HEK293 (cell line): ENCODE measurements around the gene OR51G1.

Experiments
- CTCF ChIP-seq: fragments of 450-650 bp; formaldehyde crosslinking; IDR thresholded peaks from 2 replicates; pipeline ENCODE4 v1.5.1; 2016; ENCODE audit warnings: missing biosample characterization, missing genetic modification characterization
- HOXA7 ChIP-seq: sonication (generic); formaldehyde crosslinking; IDR thresholded peaks from 2 replicates; pipeline ENCODE4 v1.8.1; 2022; ENCODE audit warnings: missing genetic modification reagents, borderline replicate concordance
- OVOL3 ChIP-seq: fragments of 450-650 bp; formaldehyde crosslinking; IDR thresholded peaks from 2 replicates; pipeline ENCODE4 v1.5.1; 2016; ENCODE audit warnings: missing biosample characterization, missing genetic modification characterization
- ZBTB21 ChIP-seq: fragments of 450-650 bp; formaldehyde crosslinking; IDR thresholded peaks from 2 replicates; pipeline ENCODE4 v1.5.1; 2017; ENCODE audit warnings: missing biosample characterization, missing genetic modification characterization
- ZBTB49 ChIP-seq: fragments of 450-650 bp; formaldehyde crosslinking; IDR thresholded peaks from 2 replicates; pipeline ENCODE4 v1.5.1; 2016; ENCODE audit warnings: missing biosample characterization, missing genetic modification characterization, low read depth
- ZNF362 ChIP-seq: fragments of 450-650 bp; formaldehyde crosslinking; IDR thresholded peaks from 2 replicates; pipeline ENCODE4 v1.5.1; 2016; ENCODE audit warnings: missing biosample characterization, missing genetic modification characterization
- ZNF449 ChIP-seq: fragments of 450-650 bp; formaldehyde crosslinking; IDR thresholded peaks from 2 replicates; pipeline ENCODE4 v1.5.1; 2017; ENCODE audit warnings: missing biosample characterization, mild to moderate bottlenecking, missing genetic modification characterization, moderate library complexity
- ZNF501 ChIP-seq: fragments of 450-650 bp; formaldehyde crosslinking; IDR thresholded peaks from 2 replicates; pipeline ENCODE4 v1.5.1; 2016; ENCODE audit warnings: missing biosample characterization, missing genetic modification characterization
- ZNF510 ChIP-seq: fragments of 450-650 bp; formaldehyde crosslinking; IDR thresholded peaks from 2 replicates; pipeline ENCODE4 v1.5.1; 2018; ENCODE audit warnings: mild to moderate bottlenecking, missing genetic modification characterization, missing biosample characterization; ENCODE audit not compliant: insufficient replicate concordance
- ZNF514 ChIP-seq: fragments of 450-650 bp; formaldehyde crosslinking; IDR thresholded peaks from 2 replicates; pipeline ENCODE4 v1.5.1; 2016; ENCODE audit warnings: missing biosample characterization, missing genetic modification characterization
- ZNF561 ChIP-seq: fragments of 450-650 bp; IDR thresholded peaks from 2 replicates; pipeline ENCODE4 v1.5.1; 2018; ENCODE audit warnings: missing biosample characterization, missing genetic modification characterization, borderline replicate concordance
- ZNF639 ChIP-seq: fragments of 450-650 bp; formaldehyde crosslinking; IDR thresholded peaks from 2 replicates; pipeline ENCODE4 v1.5.1; 2016; ENCODE audit warnings: missing biosample characterization, missing genetic modification characterization
- ZNF747 ChIP-seq: fragments of 450-650 bp; formaldehyde crosslinking; IDR thresholded peaks from 2 replicates; pipeline ENCODE4 v1.5.1; 2016; ENCODE audit warnings: missing biosample characterization, missing genetic modification characterization
- ZSCAN18 ChIP-seq: fragments of 450-650 bp; formaldehyde crosslinking; IDR thresholded peaks from 2 replicates; pipeline ENCODE4 v1.5.1; 2016; ENCODE audit warnings: missing biosample characterization, missing genetic modification characterization

- TF ChIP-seq CTCF (no peak), ZNF510 (no peak), ZNF514 (tag by site-specific recombination) (no peak), ZNF501 (no peak), ZNF747 (no peak), ZNF639 (tag by site-specific recombination) (no peak), ZSCAN18 (tag by site-specific recombination) (no peak), ZNF362 (tag by site-specific recombination) (no peak), HOXA7 (no peak), ZNF449 (tag by site-specific recombination) (no peak), ZNF561 (tag by site-specific recombination) (no peak), ZBTB21 (tag by site-specific recombination) (no peak), OVOL3 (tag by site-specific recombination) (no peak), ZBTB49 (tag by site-specific recombination) (no peak)
Measured at GRCh38 chr11:4960877-4961276, 36.7 kb upstream of the OR51G1 start.
